H1 (cell line): ENCODE measurements around the gene IFT80. TPM values are rescaled to one million over a fixed set of nuclear protein-coding genes. Genes with fewer than 3 reads are reported as not detected.

Experiments used
- CTCF ChIA-PET: fragments of 300-600 bp; sonication (Branson Sonifier 250); formaldehyde crosslinking; loops from one replicate; lab custom pipeline; 2021; ENCODE audit not compliant: partially characterized antibody; lab: Charles Lee
- POLR2A ChIA-PET: fragments of 300-600 bp; sonication (Branson Sonifier 250); formaldehyde crosslinking; loops from one replicate; lab custom pipeline; 2021; ENCODE audit warnings: inconsistent platforms; ENCODE audit not compliant: partially characterized antibody; lab: Charles Lee
- DNase-seq, 2 experiments: peaks; one replicate each; pipeline versions ENCODE4 v3.0.0 to v3.0.0-alpha.2; 2010 to 2022; ENCODE audit warnings: low spot score in 2 of 2, low read depth in 1 of 2, mixed read lengths in 1 of 2
- FAIRE-seq: peaks from 2 replicates; lab custom pipeline; 2011; peaks lifted over from hg19 to GRCh38; lab: Jason Lieb, UNC
- H2AFZ ChIP-seq: 2 replicates; pipeline ENCODE4 v1.8.1; 2012; ENCODE audit warnings: low read length, inconsistent platforms
- H2AK5ac ChIP-seq: 2 replicates; pipeline ENCODE4 v1.6.1; 2013; ENCODE audit warnings: low read depth, low read length
- H2BK120ac ChIP-seq: replicated peaks from 2 replicates; pipeline ENCODE3; 2013; ENCODE audit warnings: low read depth, low read length, inconsistent platforms
- H2BK12ac ChIP-seq: 2 replicates; pipeline ENCODE4 v1.6.1; 2013; ENCODE audit warnings: low read depth, low read length
- H2BK15ac ChIP-seq: 2 replicates; pipeline ENCODE4 v1.6.1; 2013; ENCODE audit warnings: low read length
- H2BK20ac ChIP-seq: 2 replicates; pipeline ENCODE4 v1.6.1; 2013; ENCODE audit warnings: low read length
- H2BK5ac ChIP-seq: 2 replicates; pipeline ENCODE4 v1.6.1; 2013; ENCODE audit warnings: low read depth, low read length
- H3K14ac ChIP-seq: 2 replicates; pipeline ENCODE4 v1.6.1; 2013; ENCODE audit warnings: inconsistent platforms; ENCODE audit not compliant: insufficient read length
- H3K18ac ChIP-seq: 2 replicates; pipeline ENCODE4 v1.6.1; 2013; ENCODE audit warnings: low read length; ENCODE audit errors: extremely low read depth
- H3K23ac ChIP-seq: 2 replicates; pipeline ENCODE4 v1.6.1; 2013; ENCODE audit warnings: inconsistent platforms; ENCODE audit not compliant: insufficient read length
- H3K23me2 ChIP-seq: 2 replicates; pipeline ENCODE4 v1.6.1; 2013; ENCODE audit warnings: low read depth, low read length
- H3K27ac ChIP-seq: 2 replicates; pipeline ENCODE4 v1.6.1; 2011; ENCODE audit warnings: low read depth, low read length, inconsistent platforms
- H3K27me3 ChIP-seq, 4 experiments: replicated peaks in 1 of 4; 1 replicate in 1 of 4; 2 replicates in 3 of 4; pipeline versions ENCODE4 v1.6.1 to v1.8.1; 2011 to 2013; ENCODE audit warnings: low read length in 3 of 4, mild to moderate bottlenecking in 3 of 4, inconsistent platforms in 2 of 4, mixed read lengths in 2 of 4, moderate library complexity in 1 of 4; ENCODE audit not compliant: control insufficient read depth in 3 of 4, insufficient read depth in 3 of 4; ENCODE audit errors: extremely low read depth in 1 of 4
- H3K36me3 ChIP-seq, 4 experiments: 2 replicates each; pipeline versions ENCODE4 v1.6.1 to v1.8.1; 2011 to 2013; ENCODE audit warnings: mild to moderate bottlenecking in 4 of 4, low read length in 3 of 4, moderate library complexity in 2 of 4, control low read depth in 1 of 4, inconsistent platforms in 1 of 4; ENCODE audit not compliant: insufficient read depth in 4 of 4, control insufficient read depth in 2 of 4
- H3K4ac ChIP-seq: replicated peaks from 2 replicates; pipeline ENCODE3; 2013; ENCODE audit warnings: low read length, low read depth, mixed read lengths, inconsistent platforms; ENCODE audit not compliant: insufficient read length
- H3K4me1 ChIP-seq, 4 experiments: replicated peaks in 1 of 4; 1 replicate in 1 of 4; 2 replicates in 3 of 4; pipeline versions ENCODE4 v1.6.1 to v1.8.1; 2011 to 2013; ENCODE audit warnings: low read length in 3 of 4, inconsistent platforms in 2 of 4, mixed read lengths in 1 of 4; ENCODE audit not compliant: insufficient read depth in 4 of 4, control insufficient read depth in 3 of 4
- H3K4me2 ChIP-seq, 2 experiments: 2 replicates each; pipeline versions ENCODE4 v1.6.1 to v1.8.1; 2011 to 2013; ENCODE audit warnings: low read depth in 2 of 2, low read length in 2 of 2, control low read depth in 1 of 2, inconsistent platforms in 1 of 2, mild to moderate bottlenecking in 1 of 2; ENCODE audit not compliant: insufficient read depth in 1 of 2
- H3K4me3 ChIP-seq, 4 experiments: fragments of 200-600, 300-600 bp in 1 of 4; sonication (generic), shearing (Covaris generic), sonication (Bioruptor Twin) in 1 of 4; 2 replicates each; pipeline versions ENCODE4 v1.5.1 to v1.8.1; 2011 to 2016; ENCODE audit warnings: low read length in 4 of 4, low read depth in 3 of 4, control low read depth in 2 of 4, inconsistent platforms in 2 of 4, mild to moderate bottlenecking in 2 of 4, mixed read lengths in 1 of 4, moderate library complexity in 1 of 4; ENCODE audit not compliant: insufficient read depth in 2 of 4; ENCODE audit errors: extremely low read depth in 1 of 4
- H3K56ac ChIP-seq: replicated peaks from 2 replicates; pipeline ENCODE3; 2013; ENCODE audit warnings: low read depth, mild to moderate bottlenecking, mixed read lengths, low read length, inconsistent platforms; ENCODE audit not compliant: insufficient read length
- H3K79me1 ChIP-seq: 2 replicates; pipeline ENCODE4 v1.6.1; 2013; ENCODE audit warnings: low read depth, low read length, control low read depth
- H3K79me2 ChIP-seq, 2 experiments: 2 replicates each; pipeline versions ENCODE4 v1.6.1 to v1.8.1; 2012 to 2013; ENCODE audit warnings: low read length in 2 of 2, mild to moderate bottlenecking in 2 of 2, inconsistent platforms in 1 of 2; ENCODE audit not compliant: insufficient read depth in 2 of 2, control insufficient read depth in 1 of 2
- H3K9ac ChIP-seq, 4 experiments: replicated peaks in 1 of 4; 1 replicate in 1 of 4; 2 replicates in 3 of 4; pipeline versions ENCODE4 v1.6.1 to v1.8.1; 2011 to 2013; ENCODE audit warnings: low read depth in 3 of 4, low read length in 3 of 4, control low read depth in 2 of 4, mild to moderate bottlenecking in 2 of 4, moderate library complexity in 2 of 4, inconsistent platforms in 1 of 4; ENCODE audit errors: extremely low read depth in 1 of 4
- H3K9me3 ChIP-seq, 2 experiments: 2 replicates each; pipeline versions ENCODE4 v1.6.1 to v1.8.1; 2012 to 2013; ENCODE audit warnings: mild to moderate bottlenecking in 2 of 2, moderate library complexity in 2 of 2, control low read depth in 1 of 2, inconsistent platforms in 1 of 2, low read depth in 1 of 2, low read length in 1 of 2, mixed read lengths in 1 of 2; ENCODE audit not compliant: insufficient read depth in 2 of 2
- H4K20me1 ChIP-seq, 2 experiments: replicated peaks in 1 of 2; 2 replicates each; pipeline versions ENCODE3 to v1.8.1; 2011 to 2013; ENCODE audit warnings: inconsistent platforms in 2 of 2, low read length in 2 of 2, mild to moderate bottlenecking in 1 of 2; ENCODE audit not compliant: insufficient read depth in 2 of 2, control insufficient read depth in 1 of 2
- H4K5ac ChIP-seq: 2 replicates; pipeline ENCODE4 v1.6.1; 2013; ENCODE audit warnings: low read length, low read depth, mixed read lengths, inconsistent platforms; ENCODE audit not compliant: insufficient read length
- H4K8ac ChIP-seq: 2 replicates; pipeline ENCODE4 v1.8.0; 2013; ENCODE audit warnings: mild to moderate bottlenecking, moderate library complexity, low read length, inconsistent platforms; ENCODE audit not compliant: insufficient read depth; ENCODE audit errors: extremely low read depth
- H4K91ac ChIP-seq: replicated peaks from 2 replicates; pipeline ENCODE3; 2013; ENCODE audit warnings: low read length, mixed read lengths, inconsistent platforms; ENCODE audit not compliant: insufficient read length
- ATF2 ChIP-seq: IDR thresholded peaks from 2 replicates; pipeline ENCODE4 v1.6.1; 2012; ENCODE audit warnings: low read length, inconsistent platforms
- CBX5 ChIP-seq: fragments of 300-800, 300-1000 bp; sonication (generic); IDR thresholded peaks from 2 replicates; pipeline ENCODE4 v1.7.1; 2016; ENCODE audit warnings: antibody characterized with exemption, low read length, low read depth
- CREB1 ChIP-seq: IDR thresholded peaks from 2 replicates; pipeline ENCODE4 v1.6.1; 2012; ENCODE audit warnings: inconsistent platforms
- FOSL1 ChIP-seq: IDR thresholded peaks from 2 replicates; pipeline ENCODE4 v1.6.1; 2011; ENCODE audit warnings: mild to moderate bottlenecking, low read depth, low read length, moderate library complexity; ENCODE audit not compliant: insufficient read depth
- JUND ChIP-seq: IDR thresholded peaks from 2 replicates; pipeline ENCODE4 v1.6.1; 2011; ENCODE audit warnings: mild to moderate bottlenecking, improper control_type of control experiment, low read length
- SIN3A ChIP-seq, 2 experiments: IDR thresholded peaks in 1 of 2; conservative IDR thresholded peaks in 1 of 2; 2 replicates each; pipeline ENCODE4 v1.6.1; 2011 to 2012; ENCODE audit warnings: low read length in 2 of 2, improper control_type of control experiment in 1 of 2, low read depth in 1 of 2, mild to moderate bottlenecking in 1 of 2
- SIRT6 ChIP-seq: IDR thresholded peaks from one replicate; pipeline ENCODE4 v1.7.1; 2012; ENCODE audit warnings: low read length, inconsistent platforms
- SIX5 ChIP-seq: IDR thresholded peaks from 2 replicates; pipeline ENCODE4 v1.6.1; 2011; ENCODE audit warnings: mild to moderate bottlenecking, low read depth, low read length
- SRF ChIP-seq: IDR thresholded peaks from 2 replicates; pipeline ENCODE4 v1.6.1; 2011; ENCODE audit warnings: mild to moderate bottlenecking, low read depth, low read length, moderate library complexity
- TAF1 ChIP-seq: IDR thresholded peaks from 2 replicates; pipeline ENCODE4 v1.6.1; 2011; ENCODE audit warnings: mild to moderate bottlenecking, low read depth, low read length
- WGBS, 2 experiments: shearing (Covaris generic) in 1 of 2; methylation state at CpG; one replicate each; pipeline versions ENCODE4 v1.1.6 to v1.1.7; 2013 to 2015; ENCODE audit warnings: low lambda C conversion rate in 2 of 2, mixed read lengths in 2 of 2, inconsistent platforms in 1 of 2, low coverage in 1 of 2, missing lambda C conversion rate in 1 of 2; ENCODE audit not compliant: insufficient replicate concordance in 2 of 2, insufficient coverage in 1 of 2, insufficient read length in 1 of 2; ENCODE audit errors: extremely low coverage in 1 of 2, missing lambda C conversion rate in 1 of 2; 5-methylcytosine and 5-hydroxymethylcytosine counted together
- polyA plus RNA-seq, 7 experiments: library from polyadenylated mRNA; depleted of rRNA in 3 of 7; stranded (reverse) in 5 of 7; unstranded in 2 of 7; fragments of >200 nt in 5 of 7; fragments of 200-250 nt in 2 of 7; gene quantifications; 1 replicate in 5 of 7; 2 replicates in 1 of 7; 4 replicates in 1 of 7; pipeline versions ENCODE4 v1.2.1 to v1.2.3, GENCODE V29; 2011 to 2013; ENCODE audit warnings: missing spikeins in 2 of 7, mixed read lengths in 2 of 7
- total RNA-seq: library from RNA; stranded (reverse); fragmentation: NEBNext Ultra II Directional; extraction: Animal tissue kit (Norgen Biotek cat#: 25700); gene quantifications from 2 replicates; pipeline ENCODE4 v1.2.1, GENCODE V29; 2021

Gene IFT80
- total and polyA plus RNA-seq, 2 of the 8 experiments (the other 6 are each of a cell fraction or from before 2014, with no cell fraction given): 7.2 to 25.9 TPM

GRCh38 chr3:160374472-160374871 is 24.6 kb downstream of the IFT80 start:
- no peak overlapping the region for H3K27ac ChIP-seq
- H3K27me3 ChIP-seq: no peaks in the 10 kb centered on the region
- no peak overlapping the region for H2BK20ac ChIP-seq
- H3K14ac ChIP-seq: no peak overlapping the region
- H3K23me2 ChIP-seq: no peaks in the 10 kb centered on the region
- no peaks in the 10 kb centered on the region for H3K9me3 ChIP-seq
- no peak overlapping the region for H3K4me3 ChIP-seq
- no peaks in the 10 kb centered on the region for H4K20me1 ChIP-seq
- H2AFZ ChIP-seq: no peak overlapping the region
- H2BK5ac ChIP-seq: no peak overlapping the region
- no peak for DNase-seq
- no peak overlapping the region for H3K23ac ChIP-seq
- no peak overlapping the region for H3K18ac ChIP-seq
- H4K8ac ChIP-seq: no peak overlapping the region
- peaks cover 0 to 19% (median 8%) of the 10 kb centered on the region in 4 experiments; a peak in 4 of 8 replicates for H3K36me3 ChIP-seq
- H2BK12ac ChIP-seq: no peak overlapping the region
- H2BK15ac ChIP-seq: no peak overlapping the region
- H3K4me2 ChIP-seq: no peak overlapping the region
- TF ChIP-seq CBX5 (no peak), JUND (no peak), SIX5 (no peak), SRF (no peak), SIN3A (conservative IDR thresholded peaks at IDR 0.05 in 1 of 2, IDR thresholded peaks at IDR 0.05 in 1 of 2; ENCODE audit: low read depth in 1 of 2, low read length in 2 of 2) (no peak), SIRT6 (no peak), TAF1 (no peak), CREB1 (no peak), FOSL1 (no peak), ATF2 (no peak)
- H3K4ac ChIP-seq: no peak overlapping the region
- no peak overlapping the region for H3K56ac ChIP-seq
- WGBS, 2 experiments: 80% methylated on average over 2 of the region's 2 CpGs; no CpG with 5 or more reads in 1 of the 2 experiments
- CTCF ChIA-PET: interaction anchor here (0.7 kb wide), 1 partner anchor 1726 kb away, joined by 3 read pairs; no protein-coding TSS in a partner anchor
- peaks cover 0 to 3% (median 0%) of the 10 kb centered on the region in 4 experiments; a peak in 1 of 7 replicates for H3K4me1 ChIP-seq
- POLR2A ChIA-PET: no interaction called here
- no peak overlapping the region for H2AK5ac ChIP-seq
- H3K79me2 ChIP-seq: no peaks in the 10 kb centered on the region
- H2BK120ac ChIP-seq: no peak overlapping the region
- no peak overlapping the region for H3K9ac ChIP-seq
- H3K79me1 ChIP-seq: no peaks in the 10 kb centered on the region
- H4K5ac ChIP-seq: no peak overlapping the region
- FAIRE-seq: no peak
- no peak overlapping the region for H4K91ac ChIP-seq
